CD4-positive, alpha-beta T cell treated with Interleukin-15 for 1 hour (primary cell): ENCODE data around the gene RAB11FIP3.

Source experiments
- DNase-seq: peaks from one replicate; pipeline ENCODE4 v3.0.0-alpha.2; 2020

RAB11FIP3 gene

GRCh38 chr16:556474-557173 is 131.2 kb downstream of the RAB11FIP3 start:
- no peak for DNase-seq

DNA sequence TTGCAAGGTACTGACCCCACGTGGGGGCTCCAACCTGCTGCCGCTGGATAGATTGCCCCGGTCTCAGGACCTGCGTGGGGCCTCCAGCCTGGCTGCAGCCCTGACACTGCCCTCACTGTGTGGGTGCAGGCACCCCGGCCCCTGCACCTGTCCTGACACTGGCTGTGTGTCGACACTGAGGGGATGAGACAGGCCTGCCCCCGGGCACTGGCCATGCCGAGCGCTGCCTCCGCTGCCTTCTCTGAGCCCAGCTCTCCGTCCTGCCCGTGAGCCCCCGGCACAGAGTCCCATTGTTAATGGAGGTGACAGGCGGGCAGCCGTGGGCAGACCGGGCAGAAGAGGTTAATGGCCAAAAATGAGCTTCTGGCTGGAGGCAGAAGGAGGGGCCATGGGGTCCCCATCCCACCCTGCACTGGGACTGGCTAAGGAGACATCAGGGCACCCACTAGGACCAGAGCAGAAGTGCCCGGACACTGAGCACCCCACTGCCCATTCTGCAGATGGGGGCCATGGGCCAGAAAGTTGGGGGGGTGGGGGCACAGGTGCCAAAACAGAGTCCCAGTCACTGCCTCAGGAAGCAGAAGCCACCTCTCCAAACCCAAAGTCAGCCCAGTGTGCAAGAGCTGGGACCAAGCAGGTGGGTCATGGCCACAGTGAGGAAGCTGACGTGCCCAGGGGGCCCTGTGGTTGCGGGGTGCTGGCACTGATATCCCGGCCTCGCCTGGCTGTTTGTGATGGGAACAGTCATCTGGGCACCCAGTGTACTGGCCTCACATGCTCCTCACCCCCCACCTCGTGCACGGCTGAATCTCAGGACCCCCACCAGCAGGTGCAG is 132.2 kb downstream of the RAB11FIP3 start:
- DNase-seq = no peak

DNA sequence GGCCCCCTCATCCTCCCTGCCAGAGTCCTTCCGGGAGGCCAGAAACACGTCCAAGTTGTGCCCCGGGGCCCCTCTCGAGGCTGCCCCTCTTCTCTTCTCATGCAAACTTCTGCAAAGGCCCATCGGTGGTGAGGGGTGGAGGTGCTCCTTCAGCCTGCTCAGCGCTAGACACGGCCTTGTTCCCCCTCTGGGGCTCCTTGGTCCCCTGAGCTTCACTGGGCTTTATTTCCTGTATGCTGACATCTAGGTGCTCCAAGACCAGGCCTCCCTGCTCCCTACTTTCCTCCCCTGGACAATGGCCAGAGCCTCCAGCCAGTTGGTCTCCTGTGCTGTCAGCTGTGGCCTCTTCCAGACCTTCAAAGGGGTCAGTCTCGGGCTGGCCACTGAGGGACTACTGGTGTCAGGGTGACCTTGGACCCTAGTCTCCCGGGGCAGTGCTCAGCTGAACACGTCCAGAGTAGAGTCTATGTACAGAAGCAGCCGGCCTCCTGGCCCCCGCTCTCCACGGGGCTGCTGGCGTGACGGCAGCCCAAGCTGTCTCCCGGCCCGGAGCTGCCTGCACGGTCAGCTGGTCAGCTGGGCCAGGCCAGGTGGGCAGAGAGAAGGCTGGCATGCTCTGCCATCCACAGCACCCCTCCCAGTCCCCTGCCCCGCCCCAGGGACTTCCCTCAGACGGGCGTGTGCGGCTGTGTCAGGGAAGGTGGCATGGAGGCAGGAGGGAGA is 133.0 kb downstream of the RAB11FIP3 start:
- no peak for DNase-seq

DNA sequence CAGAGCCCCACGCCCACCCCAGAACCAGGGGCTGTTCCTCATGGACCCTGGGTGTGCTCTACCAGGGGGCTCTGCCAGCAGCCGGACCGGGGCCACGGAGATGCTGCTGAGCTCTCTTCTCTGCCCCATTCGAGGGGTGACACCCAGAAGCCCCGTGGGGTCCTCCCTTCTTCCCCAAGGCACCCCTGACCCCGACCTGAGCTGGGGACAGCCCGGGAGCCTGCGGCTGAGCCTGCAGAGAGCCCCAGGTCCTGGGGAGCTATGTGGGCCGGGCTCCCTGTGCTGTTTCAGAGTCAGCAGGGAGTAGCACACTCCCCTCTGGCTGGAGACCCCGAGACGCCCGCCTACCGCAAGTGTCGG is 133.6 kb downstream of the RAB11FIP3 start:
- DNase-seq = no peak

GRCh38 chr16:559411-560203 is 134.2 kb downstream of the RAB11FIP3 start:
- no peak for DNase-seq

- no peak for DNase-seq
These were observed 134.8 kb downstream of the RAB11FIP3 start, which contains the start of gene PRR35 for GRCh38 chr16:560204-560700. PRR35 (plus strand) TSS chr16:560394; CDS start chr16:563295, 2,901 bp downstream.

DNA sequence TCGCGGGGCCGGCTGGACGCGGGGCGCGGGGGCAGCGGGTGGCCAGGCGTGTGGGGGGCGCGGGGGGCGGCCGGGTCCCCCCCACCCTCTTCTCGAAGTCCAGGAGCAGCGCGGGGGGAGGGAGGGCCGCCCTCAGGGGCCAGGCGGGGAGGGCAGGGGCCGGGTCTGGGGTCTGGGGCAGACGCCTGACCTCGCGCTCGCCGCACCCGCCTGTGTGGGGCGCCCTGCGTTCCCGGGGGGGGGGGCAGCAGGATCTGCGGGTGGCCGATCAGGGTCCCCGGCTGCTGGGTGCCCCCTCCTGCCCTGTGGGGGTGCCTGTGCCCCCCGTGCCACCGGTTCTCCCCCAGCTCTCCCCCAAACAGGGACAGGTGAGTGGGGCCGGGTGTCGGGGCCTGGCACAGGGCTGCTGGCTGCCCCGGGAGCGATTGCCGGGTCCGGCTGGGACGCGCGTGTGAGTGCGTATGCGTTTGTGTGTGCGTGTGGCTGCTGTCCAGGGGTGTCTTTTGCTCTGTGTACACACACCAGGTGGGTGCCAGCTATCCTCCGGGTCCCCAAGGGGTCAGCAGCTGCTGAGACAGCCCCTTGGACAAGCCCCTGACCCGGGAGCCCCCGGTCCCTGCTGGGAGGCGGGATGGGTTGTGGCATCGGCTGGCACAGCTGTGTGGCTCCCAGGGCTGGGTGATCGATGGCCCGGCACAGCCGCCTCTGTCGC is 135.4 kb downstream of the RAB11FIP3 start:
- DNase-seq = no peak

DNA sequence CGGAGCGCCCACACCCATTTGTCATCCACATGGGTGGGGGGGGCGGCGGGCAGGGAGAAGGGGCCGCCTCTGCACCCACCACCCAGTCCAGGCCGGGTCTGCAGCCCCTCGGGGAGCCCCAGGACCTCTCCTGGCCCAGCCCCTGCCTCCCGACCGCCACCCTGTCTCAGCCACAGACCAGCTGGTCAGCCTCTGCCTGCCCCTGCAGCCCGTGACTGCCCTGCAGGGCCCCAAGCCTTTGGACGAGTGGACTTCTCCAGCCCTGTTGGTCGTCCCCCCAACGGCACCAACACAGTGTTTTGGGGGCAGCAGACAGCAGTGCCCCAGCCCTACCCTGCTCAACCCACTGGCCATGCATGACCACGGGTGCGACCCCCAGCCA is 136.0 kb downstream of the RAB11FIP3 start:
- no peak for DNase-seq

DNA sequence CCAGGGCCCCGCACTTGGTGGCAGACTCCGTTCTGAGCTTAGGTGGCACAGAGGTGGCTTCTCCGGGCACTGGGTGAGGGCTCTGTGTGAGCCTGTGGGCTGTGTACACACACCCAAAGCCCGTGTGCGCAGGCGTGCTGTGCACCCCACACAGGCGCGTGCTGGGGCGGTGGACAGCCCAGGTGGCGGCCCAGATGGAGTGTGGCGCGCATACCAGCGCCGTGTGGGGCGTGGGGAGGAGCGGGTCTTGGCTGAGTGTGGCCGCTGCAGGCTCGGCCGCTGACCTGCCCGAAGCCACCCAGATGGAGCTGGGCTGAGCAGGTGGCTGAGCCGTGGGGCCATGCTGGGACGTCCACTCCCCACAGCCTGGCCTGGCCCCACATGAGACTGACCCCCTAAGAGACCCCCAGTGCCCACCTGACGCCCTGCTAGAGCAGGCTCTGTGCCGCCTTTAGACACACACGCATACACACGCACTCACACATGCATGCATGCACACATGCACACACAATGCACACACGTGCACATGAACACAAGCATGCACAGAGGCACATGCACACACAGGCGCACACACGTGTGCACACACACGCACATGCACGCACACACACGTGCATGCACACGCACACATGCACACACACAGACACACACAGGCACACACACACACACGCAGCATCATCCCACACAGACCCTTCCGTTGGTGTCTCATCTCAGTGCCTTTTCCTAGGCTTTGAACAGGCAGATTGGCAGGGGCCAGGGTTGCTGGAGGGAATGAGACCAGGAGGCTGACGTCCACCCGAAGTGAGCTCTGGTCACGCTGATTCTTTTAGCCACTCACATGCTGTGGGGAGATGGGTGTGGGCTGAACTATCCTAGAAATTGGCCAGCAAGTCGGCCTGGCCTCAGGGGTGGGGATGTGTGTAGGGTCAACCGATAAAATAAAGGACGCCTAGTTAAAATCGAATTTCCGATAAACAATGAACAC is 136.8 kb downstream of the RAB11FIP3 start:
- DNase-seq = no peak

DNA sequence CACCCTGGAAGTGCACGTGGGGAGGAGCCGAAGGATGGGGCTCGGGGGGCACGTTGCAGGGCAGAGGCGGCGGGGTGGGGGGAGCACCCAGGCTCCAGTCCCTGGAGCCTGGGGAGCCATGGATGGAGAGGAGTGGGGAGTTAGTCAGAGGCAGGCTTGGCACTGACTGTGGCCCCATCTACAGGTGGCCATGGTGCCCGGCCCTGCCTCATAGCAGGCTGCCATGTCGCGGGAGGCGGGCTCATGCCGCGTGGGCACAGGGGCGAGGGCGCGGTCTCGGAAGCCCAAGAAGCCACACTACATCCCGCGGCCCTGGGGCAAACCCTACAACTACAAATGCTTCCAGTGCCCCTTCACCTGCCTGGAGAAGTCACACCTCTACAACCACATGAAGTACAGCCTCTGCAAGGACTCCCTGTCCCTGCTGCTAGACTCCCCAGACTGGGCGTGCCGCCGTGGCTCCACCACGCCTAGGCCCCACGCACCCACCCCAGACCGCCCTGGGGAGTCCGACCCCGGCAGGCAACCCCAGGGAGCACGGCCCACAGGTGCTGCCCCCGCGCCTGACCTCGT is 137.7 kb downstream of the RAB11FIP3 start:
- no peak for DNase-seq

- no peak for DNase-seq
These were observed 139.4 kb downstream of the RAB11FIP3 start for GRCh38 chr16:564690-565418.

DNA sequence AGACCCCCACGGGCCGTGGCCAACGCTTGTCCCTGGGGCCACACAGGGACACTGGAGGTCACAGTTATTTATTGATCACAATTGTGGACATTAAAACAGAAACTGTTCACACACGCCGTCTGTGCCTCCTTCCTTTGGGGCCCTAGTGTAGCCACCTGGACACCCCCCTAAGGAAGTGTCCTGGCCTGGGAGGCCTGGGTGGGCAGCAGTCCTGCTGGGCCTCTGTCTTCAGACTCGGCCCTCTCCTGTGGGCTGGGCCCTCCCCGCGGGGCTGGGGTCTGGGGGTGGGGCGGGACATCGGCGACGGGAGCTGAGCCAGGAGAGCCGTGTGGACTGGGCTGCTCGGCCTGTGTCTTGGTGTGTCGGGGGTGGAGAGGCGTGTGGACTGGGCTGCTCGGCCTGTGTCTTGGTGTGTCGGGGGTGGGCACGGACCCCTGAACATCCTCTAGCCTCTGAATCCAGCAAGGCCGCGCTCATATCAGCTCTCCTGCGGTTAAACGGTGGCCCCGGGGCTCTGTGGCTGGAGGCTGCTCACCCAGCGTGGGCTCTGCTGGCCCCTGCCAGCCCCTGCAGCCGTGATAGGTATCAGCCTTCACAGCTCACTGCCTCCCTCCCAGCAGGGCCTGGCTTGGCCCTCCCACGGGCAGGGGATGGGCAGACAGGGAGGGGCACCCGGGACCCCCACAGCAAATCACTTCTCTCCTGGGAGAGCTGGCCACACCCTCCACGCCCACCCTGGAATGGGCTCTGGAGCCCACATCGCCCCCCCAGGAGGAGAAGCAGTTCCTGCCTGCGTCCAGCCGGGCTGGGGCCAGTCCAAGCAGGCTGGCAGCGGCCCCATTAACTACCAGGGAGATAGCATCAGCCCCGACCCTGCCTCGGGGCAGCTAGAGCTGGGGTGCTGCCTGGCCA is 140.2 kb downstream of the RAB11FIP3 start:
- no peak for DNase-seq

DNA sequence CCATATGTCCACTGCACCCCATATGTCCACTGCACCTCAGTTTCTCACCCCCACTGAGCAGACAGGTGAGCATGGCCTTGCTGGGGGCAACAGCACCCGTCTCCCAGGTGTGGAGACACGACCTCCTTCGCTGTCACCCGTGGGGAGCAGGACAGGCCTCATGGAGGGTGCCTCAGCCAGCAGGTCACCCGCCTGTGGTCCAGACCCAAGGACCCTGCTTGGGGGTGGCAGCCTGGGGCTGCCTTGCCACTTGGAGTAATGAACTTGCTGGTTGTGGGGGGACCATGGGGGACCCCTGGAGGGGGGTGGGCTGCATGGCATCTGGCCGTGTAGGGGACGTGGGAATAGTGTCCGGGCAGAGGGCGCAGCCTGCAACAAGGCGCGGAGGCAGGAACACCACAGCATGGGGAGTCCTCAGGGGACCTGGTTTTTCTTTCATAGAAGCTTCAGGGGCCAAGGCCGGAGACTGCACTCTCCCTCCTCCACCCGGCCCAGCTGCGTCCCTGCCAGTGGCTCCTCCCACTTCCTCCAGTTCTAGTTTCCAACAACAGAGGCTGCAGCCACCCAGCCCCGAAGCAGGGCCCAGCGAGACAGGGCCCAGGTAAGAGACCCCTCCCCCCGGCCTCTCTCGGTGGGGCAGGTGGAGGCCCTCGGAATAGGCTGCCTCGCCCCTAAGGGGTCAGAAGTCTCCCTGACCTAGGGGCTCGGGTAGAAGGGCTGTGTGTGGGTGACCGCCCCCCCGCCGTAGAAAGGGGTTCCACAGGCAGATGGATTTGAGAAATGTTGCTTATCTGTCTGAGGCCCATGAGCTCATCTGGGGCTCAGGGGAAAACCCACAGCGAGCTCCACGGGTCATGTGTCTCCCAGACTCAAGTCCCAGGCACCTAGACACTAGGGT is 141.3 kb downstream of the RAB11FIP3 start, which contains the start of gene NHLRC4:
Gene NHLRC4 (plus strand): TSS at position 531 of the 898 bp plus-strand sequence. CDS start 1,043 bp downstream, outside the sequence.
- peak; percentile 42 for DNase-seq

DNA sequence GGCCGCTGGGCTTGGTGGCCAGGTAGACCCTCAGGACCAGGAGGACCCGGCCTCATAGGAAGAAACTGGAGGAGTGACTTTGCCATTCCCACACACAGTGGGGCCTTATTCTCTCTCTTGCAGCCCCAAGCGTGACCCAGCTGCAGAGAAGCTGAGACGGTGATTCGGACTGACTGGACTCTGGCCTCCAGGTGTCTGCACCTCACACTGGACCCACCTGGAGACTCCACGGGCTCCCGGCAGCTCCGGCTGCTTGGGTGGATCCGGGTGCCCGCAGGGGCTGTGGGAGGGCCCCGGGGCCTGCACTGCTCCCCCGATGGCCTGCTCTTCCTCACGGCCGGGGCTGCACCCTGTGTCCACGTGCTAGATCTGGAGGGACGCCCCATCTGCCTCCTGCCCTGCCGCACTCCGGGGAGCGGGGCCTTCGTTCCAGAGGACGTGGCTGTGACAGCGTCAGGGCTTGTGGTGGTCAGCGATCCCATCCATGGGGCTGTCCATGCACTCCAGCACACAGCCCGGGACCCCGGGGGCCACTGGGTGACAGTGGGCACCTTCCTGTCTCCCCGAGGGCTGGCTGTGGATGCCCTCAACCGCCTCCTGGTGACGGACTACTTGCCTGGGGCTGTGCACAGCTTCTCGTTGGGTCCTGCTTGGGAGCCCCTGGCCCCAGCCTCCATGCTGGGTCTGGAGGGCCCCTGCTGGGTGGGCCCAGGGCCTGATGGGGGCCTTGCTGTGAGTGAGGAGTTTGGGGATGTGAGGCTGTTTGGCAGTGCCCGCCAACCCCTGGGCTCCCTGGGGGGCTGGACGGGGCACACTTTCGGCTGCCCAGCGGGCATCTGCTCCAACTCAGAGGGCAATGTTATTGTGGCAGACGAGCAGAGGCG is 142.2 kb downstream of the RAB11FIP3 start:
- DNase-seq = no peak

GRCh38 chr16:568401-569258 is 143.2 kb downstream of the RAB11FIP3 start:
- no peak for DNase-seq
